ENCODE results near the gene DNPH1. TPM values are rescaled to one million over a fixed set of nuclear protein-coding genes. Genes with fewer than 3 reads are reported as not detected.

The DNPH1 gene
- total RNA-seq, 1 experiment from 2014 or later = 47.0 TPM

DNA sequence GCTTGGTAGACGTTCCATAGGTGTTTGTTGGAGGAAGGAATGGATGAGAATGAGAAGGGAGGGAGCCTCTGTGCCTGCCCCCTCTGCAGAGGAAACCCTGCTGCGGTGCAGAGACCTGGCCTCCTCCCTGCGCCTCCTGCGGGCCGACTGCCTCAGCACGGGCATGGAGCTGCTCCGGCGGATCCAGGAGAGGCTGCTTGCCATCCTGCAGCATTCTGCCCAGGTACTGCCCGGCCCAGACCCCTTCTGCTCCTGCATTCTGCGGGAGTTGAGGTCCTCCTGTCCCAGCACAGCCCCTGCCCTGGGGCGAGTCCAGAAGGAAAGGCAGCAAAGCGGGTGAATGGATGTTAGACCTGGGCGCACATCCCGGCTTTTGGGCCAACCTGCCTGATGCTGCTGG, 6.1 kb downstream of the DNPH1 start:
- peaks cover under 1 to 10% of the 10 kb centered on the region in 2 experiments; a peak in 3 of 4 replicates for H3K4me1 Mint-ChIP-seq

More for the DNA sequence above, 6.1 kb downstream of the DNPH1 start:
- H3K9me3 ChIP-seq (ENCODE audit: control insufficient read depth, low read depth, low read length) = no peaks in the 10 kb centered on the region
- H2BK15ac ChIP-seq (ENCODE audit: low read depth, low read length) = no peak overlapping the region
- no peaks in the 10 kb centered on the region for H3K27me3 ChIP-seq (ENCODE audit: insufficient read depth, low read length)
- no peak for DNase-seq
- H3K9ac ChIP-seq (ENCODE audit: extremely low read depth, insufficient read length, low read length) = no peak overlapping the region
- H4K20me1 ChIP-seq (ENCODE audit: control insufficient read depth, insufficient read depth, insufficient read length) = no peaks in the 10 kb centered on the region
- H3T11ph ChIP-seq (ENCODE audit: low read length) = no peak overlapping the region
- no peak overlapping the region for H4K91ac ChIP-seq (ENCODE audit: insufficient read length, low read depth, low read length)
- no peak overlapping the region for H2BK5ac ChIP-seq (ENCODE audit: insufficient read length, low read length)
- H2AFZ ChIP-seq (ENCODE audit: low read length) = no peak overlapping the region
- H3K23me2 ChIP-seq (ENCODE audit: insufficient read length, low read depth, low read length, poor library complexity, severe bottlenecking) = no peaks in the 10 kb centered on the region
- peak overlapping the region in 2 of 3 experiments; percentile 30 to 66; a peak in 2 of 7 replicates for H3K27ac Mint-ChIP-seq
- H3K79me1 ChIP-seq (ENCODE audit: insufficient read depth, low read depth, low read length, poor library complexity, severe bottlenecking) = no peaks in the 10 kb centered on the region
- no peak overlapping the region for H4K5ac ChIP-seq (ENCODE audit: insufficient read length, low read depth, low read length)
- no peaks in the 10 kb centered on the region for H3K4me1 ChIP-seq (ENCODE audit: insufficient read depth, low read length)
- no peaks in the 10 kb centered on the region for H3K79me2 ChIP-seq (ENCODE audit: insufficient read depth, low read length)
- H2BK12ac ChIP-seq (ENCODE audit: insufficient read length, low read depth, low read length) = no peak overlapping the region
- no peak overlapping the region for H3K23ac ChIP-seq (ENCODE audit: insufficient read length, low read depth, low read length)
- H3K36me3 Mint-ChIP-seq (ENCODE audit: insufficient read depth in 1 of 3, low read depth in 3 of 3) = peaks cover 9 to 36% (median 19%) of the 10 kb centered on the region in 3 experiments
- no CpG with 5 or more reads among the region's 14 CpGs for WGBS (ENCODE audit: extremely low coverage, insufficient read length, low lambda C conversion rate)
- TF ChIP-seq, protein P1, sequence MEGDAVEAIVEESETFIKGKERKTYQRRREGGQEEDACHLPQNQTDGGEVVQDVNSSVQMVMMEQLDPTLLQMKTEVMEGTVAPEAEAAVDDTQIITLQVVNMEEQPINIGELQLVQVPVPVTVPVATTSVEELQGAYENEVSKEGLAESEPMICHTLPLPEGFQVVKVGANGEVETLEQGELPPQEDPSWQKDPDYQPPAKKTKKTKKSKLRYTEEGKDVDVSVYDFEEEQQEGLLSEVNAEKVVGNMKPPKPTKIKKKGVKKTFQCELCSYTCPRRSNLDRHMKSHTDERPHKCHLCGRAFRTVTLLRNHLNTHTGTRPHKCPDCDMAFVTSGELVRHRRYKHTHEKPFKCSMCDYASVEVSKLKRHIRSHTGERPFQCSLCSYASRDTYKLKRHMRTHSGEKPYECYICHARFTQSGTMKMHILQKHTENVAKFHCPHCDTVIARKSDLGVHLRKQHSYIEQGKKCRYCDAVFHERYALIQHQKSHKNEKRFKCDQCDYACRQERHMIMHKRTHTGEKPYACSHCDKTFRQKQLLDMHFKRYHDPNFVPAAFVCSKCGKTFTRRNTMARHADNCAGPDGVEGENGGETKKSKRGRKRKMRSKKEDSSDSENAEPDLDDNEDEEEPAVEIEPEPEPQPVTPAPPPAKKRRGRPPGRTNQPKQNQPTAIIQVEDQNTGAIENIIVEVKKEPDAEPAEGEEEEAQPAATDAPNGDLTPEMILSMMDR (conservative IDR thresholded peaks at IDR 0.05) = no peak
- H2AK5ac ChIP-seq (ENCODE audit: insufficient read length, low read length) = no peak overlapping the region
- H3K4me2 ChIP-seq (ENCODE audit: insufficient read depth, insufficient read length, low read length) = no peak overlapping the region
- no peak overlapping the region for H3K27ac ChIP-seq (ENCODE audit: insufficient read length, low read depth, low read length)
- H3K14ac ChIP-seq (ENCODE audit: insufficient read depth, low read length) = no peak overlapping the region
- H2BK20ac ChIP-seq (ENCODE audit: low read depth, low read length, poor library complexity, severe bottlenecking) = no peak overlapping the region
- H3K9me3 Mint-ChIP-seq = no peaks in the 10 kb centered on the region
- H2BK120ac ChIP-seq (ENCODE audit: low read depth, low read length, poor library complexity, severe bottlenecking) = no peak overlapping the region
- no peak overlapping the region for H3K4ac ChIP-seq (ENCODE audit: low read depth, low read length)
- no peak overlapping the region for H3K4me3 Mint-ChIP-seq
- no peak overlapping the region for H4K8ac ChIP-seq (replicated peaks; ENCODE audit: insufficient read length, low read depth, low read length)
- H3K56ac ChIP-seq (ENCODE audit: insufficient read length, low read depth, low read length) = no peak overlapping the region
- no peak overlapping the region for H3K18ac ChIP-seq (ENCODE audit: insufficient read length, low read depth, low read length)
- H3K27me3 Mint-ChIP-seq (ENCODE audit: low read depth) = peaks cover 2% of the 10 kb centered on the region; the same call in 1 of the 2 replicates
